Measurements from ENCODE around the gene HEPN1. TPM values are rescaled to one million over a fixed set of nuclear protein-coding genes. Genes with fewer than 3 reads are reported as not detected.

The HEPN1 gene
- total and polyA plus RNA-seq, 2 experiments from 2014 or later, result not detected

DNA sequence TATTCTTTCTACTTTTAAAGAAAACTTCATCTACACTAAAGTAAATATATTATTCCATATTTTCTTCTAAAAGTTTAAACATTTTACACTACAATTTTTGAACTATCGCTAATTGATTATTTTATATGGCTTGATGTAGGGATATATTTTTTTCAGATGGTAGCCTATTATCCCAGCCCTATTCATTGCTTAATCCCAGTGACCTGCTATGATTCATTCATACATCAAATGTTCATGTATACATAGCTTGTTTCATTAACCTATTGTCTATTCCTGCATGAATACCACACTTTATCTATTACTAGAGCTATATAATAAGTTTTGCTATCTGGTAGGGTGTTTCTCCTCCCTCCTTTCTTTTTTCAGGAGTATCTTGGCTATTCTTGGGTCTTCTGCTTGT, 16.4 kb upstream of the HEPN1 start:
- ATAC-seq, result no peak

More for the DNA sequence above, 16.4 kb upstream of the HEPN1 start:
- no peak for DNase-seq (ENCODE audit: low spot score)
- Histone ChIP-seq H3K27ac (ENCODE audit: low read depth) (no peak overlapping the region), H2AFZ (no peak overlapping the region), H3K27me3 (ENCODE audit: insufficient read depth) (0 out of 2 replicates have a peak, but pooled peaks cover 5% of the 10 kb centered on the region), H3K36me3 (ENCODE audit: insufficient read depth) (no peaks in the 10 kb centered on the region), H3K9me2 (ENCODE audit: insufficient read depth) (0 out of 2 replicates have a peak, but pooled peaks cover 7% of the 10 kb centered on the region), H4K20me1 (replicated peaks; ENCODE audit: insufficient read depth) (no peaks in the 10 kb centered on the region), H3K4me2 (no peak overlapping the region), H3K4me3 (no peak overlapping the region), H3K4me1 (ENCODE audit: insufficient read depth) (peaks cover 4% of the 10 kb centered on the region; the same call in 1 of the 2 replicates), H3F3A (replicated peaks; ENCODE audit: low read depth) (no peaks in the 10 kb centered on the region), H3K79me2 (replicated peaks; ENCODE audit: insufficient read depth) (no peaks in the 10 kb centered on the region)
- TF ChIP-seq NANOG (IDR thresholded peaks at IDR 0.05; ENCODE audit: borderline replicate concordance) (no peak), JUNB (IDR thresholded peaks at IDR 0.05; ENCODE audit: unreplicated experiment) (no peak), CREB1 (CRISPR knock-in tag; IDR thresholded peaks at IDR 0.05; ENCODE audit: low read depth) (no peak), POLR2AphosphoS5 (IDR thresholded peaks at IDR 0.05; ENCODE audit: low read depth) (no peak), ZNF114 (CRISPR knock-in tag; IDR thresholded peaks at IDR 0.05) (no peak), ZNF331 (CRISPR knock-in tag; IDR thresholded peaks at IDR 0.05; ENCODE audit: low read depth) (no peak), EZH2 (IDR thresholded peaks at IDR 0.05; ENCODE audit: low read depth, unreplicated experiment) (no peak), EZH2phosphoT487 (IDR thresholded peaks at IDR 0.05; ENCODE audit: unreplicated experiment) (no peak), STAT1 (IDR thresholded peaks at IDR 0.05; ENCODE audit: unreplicated experiment) (no peak)
- TF ChIP-seq, protein P1, sequence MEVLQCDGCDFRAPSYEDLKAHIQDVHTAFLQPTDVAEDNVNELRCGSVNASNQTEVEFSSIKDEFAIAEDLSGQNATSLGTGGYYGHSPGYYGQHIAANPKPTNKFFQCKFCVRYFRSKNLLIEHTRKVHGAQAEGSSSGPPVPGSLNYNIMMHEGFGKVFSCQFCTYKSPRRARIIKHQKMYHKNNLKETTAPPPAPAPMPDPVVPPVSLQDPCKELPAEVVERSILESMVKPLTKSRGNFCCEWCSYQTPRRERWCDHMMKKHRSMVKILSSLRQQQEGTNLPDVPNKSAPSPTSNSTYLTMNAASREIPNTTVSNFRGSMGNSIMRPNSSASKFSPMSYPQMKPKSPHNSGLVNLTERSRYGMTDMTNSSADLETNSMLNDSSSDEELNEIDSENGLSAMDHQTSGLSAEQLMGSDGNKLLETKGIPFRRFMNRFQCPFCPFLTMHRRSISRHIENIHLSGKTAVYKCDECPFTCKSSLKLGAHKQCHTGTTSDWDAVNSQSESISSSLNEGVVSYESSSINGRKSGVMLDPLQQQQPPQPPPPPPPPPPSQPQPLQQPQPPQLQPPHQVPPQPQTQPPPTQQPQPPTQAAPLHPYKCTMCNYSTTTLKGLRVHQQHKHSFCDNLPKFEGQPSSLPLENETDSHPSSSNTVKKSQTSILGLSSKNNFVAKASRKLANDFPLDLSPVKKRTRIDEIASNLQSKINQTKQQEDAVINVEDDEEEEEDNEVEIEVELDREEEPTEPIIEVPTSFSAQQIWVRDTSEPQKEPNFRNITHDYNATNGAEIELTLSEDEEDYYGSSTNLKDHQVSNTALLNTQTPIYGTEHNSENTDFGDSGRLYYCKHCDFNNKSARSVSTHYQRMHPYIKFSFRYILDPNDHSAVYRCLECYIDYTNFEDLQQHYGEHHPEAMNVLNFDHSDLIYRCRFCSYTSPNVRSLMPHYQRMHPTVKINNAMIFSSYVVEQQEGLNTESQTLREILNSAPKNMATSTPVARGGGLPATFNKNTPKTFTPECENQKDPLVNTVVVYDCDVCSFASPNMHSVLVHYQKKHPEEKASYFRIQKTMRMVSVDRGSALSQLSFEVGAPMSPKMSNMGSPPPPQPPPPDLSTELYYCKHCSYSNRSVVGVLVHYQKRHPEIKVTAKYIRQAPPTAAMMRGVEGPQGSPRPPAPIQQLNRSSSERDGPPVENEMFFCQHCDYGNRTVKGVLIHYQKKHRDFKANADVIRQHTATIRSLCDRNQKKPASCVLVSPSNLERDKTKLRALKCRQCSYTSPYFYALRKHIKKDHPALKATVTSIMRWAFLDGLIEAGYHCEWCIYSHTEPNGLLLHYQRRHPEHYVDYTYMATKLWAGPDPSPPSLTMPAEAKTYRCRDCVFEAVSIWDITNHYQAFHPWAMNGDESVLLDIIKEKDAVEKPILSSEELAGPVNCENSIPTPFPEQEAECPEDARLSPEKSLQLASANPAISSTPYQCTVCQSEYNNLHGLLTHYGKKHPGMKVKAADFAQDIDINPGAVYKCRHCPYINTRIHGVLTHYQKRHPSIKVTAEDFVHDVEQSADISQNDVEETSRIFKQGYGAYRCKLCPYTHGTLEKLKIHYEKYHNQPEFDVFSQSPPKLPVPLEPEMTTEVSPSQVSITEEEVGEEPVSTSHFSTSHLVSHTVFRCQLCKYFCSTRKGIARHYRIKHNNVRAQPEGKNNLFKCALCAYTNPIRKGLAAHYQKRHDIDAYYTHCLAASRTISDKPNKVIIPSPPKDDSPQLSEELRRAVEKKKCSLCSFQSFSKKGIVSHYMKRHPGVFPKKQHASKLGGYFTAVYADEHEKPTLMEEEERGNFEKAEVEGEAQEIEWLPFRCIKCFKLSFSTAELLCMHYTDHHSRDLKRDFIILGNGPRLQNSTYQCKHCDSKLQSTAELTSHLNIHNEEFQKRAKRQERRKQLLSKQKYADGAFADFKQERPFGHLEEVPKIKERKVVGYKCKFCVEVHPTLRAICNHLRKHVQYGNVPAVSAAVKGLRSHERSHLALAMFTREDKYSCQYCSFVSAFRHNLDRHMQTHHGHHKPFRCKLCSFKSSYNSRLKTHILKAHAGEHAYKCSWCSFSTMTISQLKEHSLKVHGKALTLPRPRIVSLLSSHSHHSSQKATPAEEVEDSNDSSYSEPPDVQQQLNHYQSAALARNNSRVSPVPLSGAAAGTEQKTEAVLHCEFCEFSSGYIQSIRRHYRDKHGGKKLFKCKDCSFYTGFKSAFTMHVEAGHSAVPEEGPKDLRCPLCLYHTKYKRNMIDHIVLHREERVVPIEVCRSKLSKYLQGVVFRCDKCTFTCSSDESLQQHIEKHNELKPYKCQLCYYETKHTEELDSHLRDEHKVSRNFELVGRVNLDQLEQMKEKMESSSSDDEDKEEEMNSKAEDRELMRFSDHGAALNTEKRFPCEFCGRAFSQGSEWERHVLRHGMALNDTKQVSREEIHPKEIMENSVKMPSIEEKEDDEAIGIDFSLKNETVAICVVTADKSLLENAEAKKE (CRISPR knock-in tag; IDR thresholded peaks at IDR 0.05), result no peak
- TF ChIP-seq, protein P2, sequence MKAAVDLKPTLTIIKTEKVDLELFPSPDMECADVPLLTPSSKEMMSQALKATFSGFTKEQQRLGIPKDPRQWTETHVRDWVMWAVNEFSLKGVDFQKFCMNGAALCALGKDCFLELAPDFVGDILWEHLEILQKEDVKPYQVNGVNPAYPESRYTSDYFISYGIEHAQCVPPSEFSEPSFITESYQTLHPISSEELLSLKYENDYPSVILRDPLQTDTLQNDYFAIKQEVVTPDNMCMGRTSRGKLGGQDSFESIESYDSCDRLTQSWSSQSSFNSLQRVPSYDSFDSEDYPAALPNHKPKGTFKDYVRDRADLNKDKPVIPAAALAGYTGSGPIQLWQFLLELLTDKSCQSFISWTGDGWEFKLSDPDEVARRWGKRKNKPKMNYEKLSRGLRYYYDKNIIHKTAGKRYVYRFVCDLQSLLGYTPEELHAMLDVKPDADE (IDR thresholded peaks at IDR 0.05), result no peak
- TF ChIP-seq, protein P3, sequence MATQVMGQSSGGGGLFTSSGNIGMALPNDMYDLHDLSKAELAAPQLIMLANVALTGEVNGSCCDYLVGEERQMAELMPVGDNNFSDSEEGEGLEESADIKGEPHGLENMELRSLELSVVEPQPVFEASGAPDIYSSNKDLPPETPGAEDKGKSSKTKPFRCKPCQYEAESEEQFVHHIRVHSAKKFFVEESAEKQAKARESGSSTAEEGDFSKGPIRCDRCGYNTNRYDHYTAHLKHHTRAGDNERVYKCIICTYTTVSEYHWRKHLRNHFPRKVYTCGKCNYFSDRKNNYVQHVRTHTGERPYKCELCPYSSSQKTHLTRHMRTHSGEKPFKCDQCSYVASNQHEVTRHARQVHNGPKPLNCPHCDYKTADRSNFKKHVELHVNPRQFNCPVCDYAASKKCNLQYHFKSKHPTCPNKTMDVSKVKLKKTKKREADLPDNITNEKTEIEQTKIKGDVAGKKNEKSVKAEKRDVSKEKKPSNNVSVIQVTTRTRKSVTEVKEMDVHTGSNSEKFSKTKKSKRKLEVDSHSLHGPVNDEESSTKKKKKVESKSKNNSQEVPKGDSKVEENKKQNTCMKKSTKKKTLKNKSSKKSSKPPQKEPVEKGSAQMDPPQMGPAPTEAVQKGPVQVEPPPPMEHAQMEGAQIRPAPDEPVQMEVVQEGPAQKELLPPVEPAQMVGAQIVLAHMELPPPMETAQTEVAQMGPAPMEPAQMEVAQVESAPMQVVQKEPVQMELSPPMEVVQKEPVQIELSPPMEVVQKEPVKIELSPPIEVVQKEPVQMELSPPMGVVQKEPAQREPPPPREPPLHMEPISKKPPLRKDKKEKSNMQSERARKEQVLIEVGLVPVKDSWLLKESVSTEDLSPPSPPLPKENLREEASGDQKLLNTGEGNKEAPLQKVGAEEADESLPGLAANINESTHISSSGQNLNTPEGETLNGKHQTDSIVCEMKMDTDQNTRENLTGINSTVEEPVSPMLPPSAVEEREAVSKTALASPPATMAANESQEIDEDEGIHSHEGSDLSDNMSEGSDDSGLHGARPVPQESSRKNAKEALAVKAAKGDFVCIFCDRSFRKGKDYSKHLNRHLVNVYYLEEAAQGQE (IDR thresholded peaks at IDR 0.05; ENCODE audit: unreplicated experiment), result no peak
- TF ChIP-seq, protein P4, sequence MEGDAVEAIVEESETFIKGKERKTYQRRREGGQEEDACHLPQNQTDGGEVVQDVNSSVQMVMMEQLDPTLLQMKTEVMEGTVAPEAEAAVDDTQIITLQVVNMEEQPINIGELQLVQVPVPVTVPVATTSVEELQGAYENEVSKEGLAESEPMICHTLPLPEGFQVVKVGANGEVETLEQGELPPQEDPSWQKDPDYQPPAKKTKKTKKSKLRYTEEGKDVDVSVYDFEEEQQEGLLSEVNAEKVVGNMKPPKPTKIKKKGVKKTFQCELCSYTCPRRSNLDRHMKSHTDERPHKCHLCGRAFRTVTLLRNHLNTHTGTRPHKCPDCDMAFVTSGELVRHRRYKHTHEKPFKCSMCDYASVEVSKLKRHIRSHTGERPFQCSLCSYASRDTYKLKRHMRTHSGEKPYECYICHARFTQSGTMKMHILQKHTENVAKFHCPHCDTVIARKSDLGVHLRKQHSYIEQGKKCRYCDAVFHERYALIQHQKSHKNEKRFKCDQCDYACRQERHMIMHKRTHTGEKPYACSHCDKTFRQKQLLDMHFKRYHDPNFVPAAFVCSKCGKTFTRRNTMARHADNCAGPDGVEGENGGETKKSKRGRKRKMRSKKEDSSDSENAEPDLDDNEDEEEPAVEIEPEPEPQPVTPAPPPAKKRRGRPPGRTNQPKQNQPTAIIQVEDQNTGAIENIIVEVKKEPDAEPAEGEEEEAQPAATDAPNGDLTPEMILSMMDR (conservative IDR thresholded peaks at IDR 0.05; ENCODE audit: low read depth in 2 of 2), result no peak
- peaks cover 18% of the 10 kb centered on the region for H3K4me1 Mint-ChIP-seq
- H3K27me3 Mint-ChIP-seq (ENCODE audit: insufficient read depth, low read depth, poor library complexity), result peaks cover 3% of the 10 kb centered on the region
- H3K36me3 Mint-ChIP-seq (ENCODE audit: low read depth), result no peaks in the 10 kb centered on the region
- H3K4me3 Mint-ChIP-seq, result no peak overlapping the region
- peaks cover 4% of the 10 kb centered on the region; the same call in 1 of the 3 replicates for H3K9me3 Mint-ChIP-seq
- no peak overlapping the region for H3K27ac Mint-ChIP-seq

Data from GM23338 (cell line).